Liver (tissue), 9 donors: ENCODE data around the gene SLX4IP. TPM values are rescaled to one million over a fixed set of nuclear protein-coding genes. Genes with fewer than 3 reads are reported as not detected.

Source experiments
- DNase-seq: peaks from one replicate; pipeline ENCODE4 v3.0.0-alpha.2; 2017; ENCODE audit warnings: low spot score
- H3K27ac ChIP-seq, 2 donors: one replicate each; pipeline ENCODE4 v1.7.0; 2013; ENCODE audit warnings: inconsistent platforms in 2 of 2, low read length in 2 of 2, control low read depth in 1 of 2, low read depth in 1 of 2, mild to moderate bottlenecking in 1 of 2
- H3K27me3 ChIP-seq, 4 donors: one replicate each; pipeline versions ENCODE4 v1.6.1 to v1.7.0; 2013; ENCODE audit warnings: low read length in 3 of 4, inconsistent platforms in 1 of 4, mild to moderate bottlenecking in 1 of 4, moderate library complexity in 1 of 4; ENCODE audit not compliant: control insufficient read depth in 4 of 4, insufficient read depth in 4 of 4
- H3K36me3 ChIP-seq, 4 donors: one replicate each; pipeline versions ENCODE4 v1.6.1 to v1.7.0; 2013; ENCODE audit warnings: low read length in 3 of 4, mild to moderate bottlenecking in 3 of 4, low read depth in 1 of 4, moderate library complexity in 1 of 4; ENCODE audit not compliant: control insufficient read depth in 4 of 4, insufficient read depth in 3 of 4
- H3K4me1 ChIP-seq, 4 donors: one replicate each; pipeline versions ENCODE4 v1.6.1 to v1.7.0; 2013; ENCODE audit warnings: low read length in 3 of 4, mild to moderate bottlenecking in 3 of 4, moderate library complexity in 1 of 4; ENCODE audit not compliant: control insufficient read depth in 4 of 4, insufficient read depth in 4 of 4
- H3K4me3 ChIP-seq, 3 donors: one replicate each; pipeline versions ENCODE4 v1.6.1 to v1.7.0; 2013; ENCODE audit warnings: low read length in 3 of 3, control low read depth in 1 of 3, low read depth in 1 of 3, mild to moderate bottlenecking in 1 of 3
- H3K9ac ChIP-seq, 2 donors: one replicate each; pipeline ENCODE4 v1.7.0; 2013; ENCODE audit warnings: low read length in 2 of 2, mild to moderate bottlenecking in 2 of 2, moderate library complexity in 2 of 2, control low read depth in 1 of 2, low read depth in 1 of 2
- H3K9me3 ChIP-seq, 4 donors: one replicate each; pipeline versions ENCODE4 v1.6.1 to v1.7.0; 2013; ENCODE audit warnings: low read length in 3 of 4; ENCODE audit not compliant: control insufficient read depth in 4 of 4
- EGR1 ChIP-seq, 2 donors: IDR thresholded peaks; 2 replicates each; pipeline ENCODE4 v1.6.1; 2016 to 2018; ENCODE audit warnings: antibody characterized with exemption in 2 of 2, low read depth in 2 of 2
- FOXA2 ChIP-seq: IDR thresholded peaks from 2 replicates; pipeline ENCODE4 v1.6.1; 2016; ENCODE audit warnings: antibody characterized with exemption
- HNF4A ChIP-seq, 2 donors: conservative IDR thresholded peaks; 2 replicates each; pipeline ENCODE4 v1.6.1; 2016; ENCODE audit warnings: antibody characterized with exemption in 2 of 2, mild to moderate bottlenecking in 2 of 2
- HNF4G ChIP-seq: IDR thresholded peaks from 2 replicates; pipeline ENCODE4 v1.6.1; 2016; ENCODE audit warnings: antibody characterized with exemption
- JUND ChIP-seq, 2 donors: IDR thresholded peaks; 2 replicates each; pipeline ENCODE4 v1.6.1; 2016; ENCODE audit warnings: antibody characterized with exemption in 2 of 2
- MAX ChIP-seq: IDR thresholded peaks from 2 replicates; pipeline ENCODE4 v1.6.1; 2016; ENCODE audit warnings: antibody characterized with exemption
- NR2F2 ChIP-seq: IDR thresholded peaks from 2 replicates; pipeline ENCODE4 v1.6.1; 2016; ENCODE audit warnings: antibody characterized with exemption
- RAD21 ChIP-seq, 2 donors: IDR thresholded peaks; 2 replicates each; pipeline ENCODE4 v1.6.1; 2016; ENCODE audit warnings: antibody characterized with exemption in 2 of 2, mild to moderate bottlenecking in 2 of 2
- RXRA ChIP-seq, 2 donors: IDR thresholded peaks; 2 replicates each; pipeline ENCODE4 v1.6.1; 2017 to 2018; ENCODE audit warnings: antibody characterized with exemption in 2 of 2, mild to moderate bottlenecking in 1 of 2
- SP1 ChIP-seq: IDR thresholded peaks from 2 replicates; pipeline ENCODE4 v1.6.1; 2018; ENCODE audit warnings: antibody characterized with exemption, mild to moderate bottlenecking
- ZBTB33 ChIP-seq: IDR thresholded peaks from 2 replicates; pipeline ENCODE4 v1.6.1; 2016; ENCODE audit warnings: antibody characterized with exemption
- WGBS: extraction: QIAGEN DNeasy Blood & Tissue Kit; methylation state at CpG from one replicate; pipeline ENCODE4 v1.1.7; 2013; 5-methylcytosine and 5-hydroxymethylcytosine counted together
- polyA plus RNA-seq, 2 donors: library from polyadenylated mRNA; stranded (reverse) in 1 of 2; unstranded in 1 of 2; fragments of 200-250 nt in 1 of 2; fragments of >200 nt in 1 of 2; fragmentation: Nextera tagmentation in 1 of 2; extraction: Ambion mirVana in 1 of 2; gene quantifications; one replicate each; pipeline versions ENCODE4 v1.2.1 to v1.2.3, GENCODE V29; 2013 to 2015
- total RNA-seq, 2 donors: library from RNA; depleted of rRNA; stranded (reverse); fragments of >200 nt; gene quantifications; one replicate each; pipeline ENCODE4 v1.2.3, GENCODE V29; 2014
- TF ChIP-seq, protein P1 (sequence below): fragments of 150-350 bp; IDR thresholded peaks from 2 replicates; pipeline ENCODE4 v1.5.1; 2017; ENCODE audit warnings: improper control_type of control experiment, low read depth, low read length; ENCODE audit not compliant: missing input control
- TF ChIP-seq, protein P2 (sequence below): IDR thresholded peaks from 2 replicates; pipeline ENCODE4 v1.6.1; 2016; ENCODE audit warnings: antibody characterized with exemption
- TF ChIP-seq, protein P3 (sequence below): IDR thresholded peaks from 2 replicates; pipeline ENCODE4 v1.6.1; 2016; ENCODE audit warnings: antibody characterized with exemption, mild to moderate bottlenecking
- donor health status: healthy.
- donor health status: healthy.
- donor health status: healthy.
- donor health status: healthy.
- donor health status: healthy.

SLX4IP gene
- total and polyA plus RNA-seq, 4 donors, result 1.1 to 3.4 (median 2.7) TPM

GRCh38 chr20:10443936-10444335 is 8.8 kb downstream of the SLX4IP start:
- Histone ChIP-seq H3K27ac (no peak overlapping the region), H3K4me3 (no peak overlapping the region), H3K4me1 (peaks cover 3 to 8% (median 5%) of the 10 kb centered on the region in 4 donors), H3K27me3 (no peaks in the 10 kb centered on the region), H3K9me3 (no peaks in the 10 kb centered on the region), H3K9ac (no peak overlapping the region), H3K36me3 (no peaks in the 10 kb centered on the region)
- 96% methylated on average over 2 of the region's 2 CpGs for WGBS
- TF ChIP-seq, protein P1, sequence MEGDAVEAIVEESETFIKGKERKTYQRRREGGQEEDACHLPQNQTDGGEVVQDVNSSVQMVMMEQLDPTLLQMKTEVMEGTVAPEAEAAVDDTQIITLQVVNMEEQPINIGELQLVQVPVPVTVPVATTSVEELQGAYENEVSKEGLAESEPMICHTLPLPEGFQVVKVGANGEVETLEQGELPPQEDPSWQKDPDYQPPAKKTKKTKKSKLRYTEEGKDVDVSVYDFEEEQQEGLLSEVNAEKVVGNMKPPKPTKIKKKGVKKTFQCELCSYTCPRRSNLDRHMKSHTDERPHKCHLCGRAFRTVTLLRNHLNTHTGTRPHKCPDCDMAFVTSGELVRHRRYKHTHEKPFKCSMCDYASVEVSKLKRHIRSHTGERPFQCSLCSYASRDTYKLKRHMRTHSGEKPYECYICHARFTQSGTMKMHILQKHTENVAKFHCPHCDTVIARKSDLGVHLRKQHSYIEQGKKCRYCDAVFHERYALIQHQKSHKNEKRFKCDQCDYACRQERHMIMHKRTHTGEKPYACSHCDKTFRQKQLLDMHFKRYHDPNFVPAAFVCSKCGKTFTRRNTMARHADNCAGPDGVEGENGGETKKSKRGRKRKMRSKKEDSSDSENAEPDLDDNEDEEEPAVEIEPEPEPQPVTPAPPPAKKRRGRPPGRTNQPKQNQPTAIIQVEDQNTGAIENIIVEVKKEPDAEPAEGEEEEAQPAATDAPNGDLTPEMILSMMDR, result no peak
- TF ChIP-seq HNF4A (conservative IDR thresholded peaks at IDR 0.05), result no peak
- TF ChIP-seq ZBTB33, result no peak
- TF ChIP-seq MAX, result no peak
- no peak for TF ChIP-seq HNF4G
- TF ChIP-seq, protein P2, sequence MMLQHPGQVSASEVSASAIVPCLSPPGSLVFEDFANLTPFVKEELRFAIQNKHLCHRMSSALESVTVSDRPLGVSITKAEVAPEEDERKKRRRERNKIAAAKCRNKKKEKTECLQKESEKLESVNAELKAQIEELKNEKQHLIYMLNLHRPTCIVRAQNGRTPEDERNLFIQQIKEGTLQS, result no peak
- TF ChIP-seq JUND (IDR thresholded peaks at IDR 0.05), result no peak
- TF ChIP-seq FOXA2, result no peak
- TF ChIP-seq, protein P3, sequence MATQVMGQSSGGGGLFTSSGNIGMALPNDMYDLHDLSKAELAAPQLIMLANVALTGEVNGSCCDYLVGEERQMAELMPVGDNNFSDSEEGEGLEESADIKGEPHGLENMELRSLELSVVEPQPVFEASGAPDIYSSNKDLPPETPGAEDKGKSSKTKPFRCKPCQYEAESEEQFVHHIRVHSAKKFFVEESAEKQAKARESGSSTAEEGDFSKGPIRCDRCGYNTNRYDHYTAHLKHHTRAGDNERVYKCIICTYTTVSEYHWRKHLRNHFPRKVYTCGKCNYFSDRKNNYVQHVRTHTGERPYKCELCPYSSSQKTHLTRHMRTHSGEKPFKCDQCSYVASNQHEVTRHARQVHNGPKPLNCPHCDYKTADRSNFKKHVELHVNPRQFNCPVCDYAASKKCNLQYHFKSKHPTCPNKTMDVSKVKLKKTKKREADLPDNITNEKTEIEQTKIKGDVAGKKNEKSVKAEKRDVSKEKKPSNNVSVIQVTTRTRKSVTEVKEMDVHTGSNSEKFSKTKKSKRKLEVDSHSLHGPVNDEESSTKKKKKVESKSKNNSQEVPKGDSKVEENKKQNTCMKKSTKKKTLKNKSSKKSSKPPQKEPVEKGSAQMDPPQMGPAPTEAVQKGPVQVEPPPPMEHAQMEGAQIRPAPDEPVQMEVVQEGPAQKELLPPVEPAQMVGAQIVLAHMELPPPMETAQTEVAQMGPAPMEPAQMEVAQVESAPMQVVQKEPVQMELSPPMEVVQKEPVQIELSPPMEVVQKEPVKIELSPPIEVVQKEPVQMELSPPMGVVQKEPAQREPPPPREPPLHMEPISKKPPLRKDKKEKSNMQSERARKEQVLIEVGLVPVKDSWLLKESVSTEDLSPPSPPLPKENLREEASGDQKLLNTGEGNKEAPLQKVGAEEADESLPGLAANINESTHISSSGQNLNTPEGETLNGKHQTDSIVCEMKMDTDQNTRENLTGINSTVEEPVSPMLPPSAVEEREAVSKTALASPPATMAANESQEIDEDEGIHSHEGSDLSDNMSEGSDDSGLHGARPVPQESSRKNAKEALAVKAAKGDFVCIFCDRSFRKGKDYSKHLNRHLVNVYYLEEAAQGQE, result no peak
- TF ChIP-seq SP1, result no peak
- TF ChIP-seq NR2F2, result no peak
- TF ChIP-seq RAD21 (IDR thresholded peaks at IDR 0.05), result no peak
- no peak for DNase-seq

GRCh38 chr20:10445758-10446157 is 10.7 kb downstream of the SLX4IP start:
- TF ChIP-seq EGR1 (IDR thresholded peaks at IDR 0.05; ENCODE audit: low read depth in 2 of 2) (no peak), HNF4A (conservative IDR thresholded peaks at IDR 0.05) (peak; percentile 17 to 22), RXRA (IDR thresholded peaks at IDR 0.05) (peak; percentile 52 to 64)
- TF ChIP-seq, protein P3, result no peak
- Histone ChIP-seq H3K4me3 (no peak overlapping the region), H3K36me3 (no peaks in the 10 kb centered on the region), H3K4me1 (peaks cover 3 to 8% (median 5%) of the 10 kb centered on the region in 4 donors), H3K9ac (no peak overlapping the region), H3K9me3 (no peaks in the 10 kb centered on the region), H3K27me3 (no peaks in the 10 kb centered on the region), H3K27ac (no peak overlapping the region)
- 69% methylated on average over 4 of the region's 4 CpGs for WGBS
- DNase-seq, result no peak
